NCI-H2081 (cell line): ENCODE measurements around the gene CEP76.
"Not testable (repeated sequence)": the region's sequence is repeated elsewhere in the genome, so short reads cannot be mapped to it uniquely, and the experiment has no call there.

ENCODE experiments used
- DNase-seq, 2 experiments: peaks; one replicate each; lab custom pipeline; 2025; lab: John Stamatoyannopoulos, UW

The CEP76 gene

GRCh38 chr18:12643756-12644155, 58.8 kb downstream of the CEP76 start:
- DNase-seq = not testable (repeated sequence)

- no peak for DNase-seq
Measured at GRCh38 chr18:12640881-12641200, 61.7 kb downstream of the CEP76 start.

- DNase-seq = no peak
Measured at GRCh38 chr18:12639990-12640880, 62.3 kb downstream of the CEP76 start.

GRCh38 chr18:12638644-12639124, 63.8 kb downstream of the CEP76 start:
- DNase-seq = no peak

GRCh38 chr18:12637901-12638643, 64.5 kb downstream of the CEP76 start:
- DNase-seq = no peak

DNA sequence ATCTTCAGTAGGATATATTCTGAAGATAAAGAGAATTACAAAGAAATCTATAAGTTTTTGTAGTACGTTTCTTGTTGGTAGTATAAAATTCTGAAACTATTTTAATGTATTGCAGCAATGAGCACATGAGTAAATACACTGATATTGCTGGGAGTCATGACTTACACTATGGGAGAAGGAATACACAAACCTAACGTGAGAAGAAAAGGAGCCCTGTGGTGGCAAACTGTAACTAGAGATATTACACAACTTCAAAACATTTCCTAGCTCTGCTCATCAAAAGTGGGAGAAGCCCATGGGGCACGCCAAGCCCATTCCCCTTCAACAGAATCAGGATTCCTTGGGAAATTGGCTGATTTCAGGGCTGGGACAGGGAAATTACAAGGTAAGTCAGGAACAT, 65.1 kb downstream of the CEP76 start:
- no peak for DNase-seq

GRCh38 chr18:12631831-12632477, 70.6 kb downstream of the CEP76 start:
- no peak for DNase-seq

DNA sequence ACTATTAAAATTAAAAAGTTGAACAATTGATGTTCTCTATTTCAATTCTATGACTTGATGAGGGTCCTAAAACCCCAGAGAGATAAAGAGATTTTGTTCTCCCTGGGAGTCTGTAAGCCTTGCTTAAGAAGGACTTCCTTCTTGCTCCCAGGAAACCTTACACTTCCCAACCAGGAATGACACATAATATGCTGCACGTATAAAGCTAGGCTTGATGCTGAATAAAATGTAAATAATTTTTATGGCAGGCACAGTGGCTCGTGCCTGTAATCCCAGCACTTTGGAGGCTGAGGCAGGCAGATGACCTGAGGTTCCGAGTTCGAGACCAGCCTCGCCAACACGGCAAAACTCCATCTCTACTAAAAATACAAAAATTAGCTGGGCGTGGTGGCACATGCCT, 72.4 kb downstream of the CEP76 start:
- DNase-seq = no peak

- DNase-seq = peak in 1 of 2 experiments; percentile 13
Measured at GRCh38 chr18:12628706-12629702, 73.5 kb downstream of the CEP76 start.

DNA sequence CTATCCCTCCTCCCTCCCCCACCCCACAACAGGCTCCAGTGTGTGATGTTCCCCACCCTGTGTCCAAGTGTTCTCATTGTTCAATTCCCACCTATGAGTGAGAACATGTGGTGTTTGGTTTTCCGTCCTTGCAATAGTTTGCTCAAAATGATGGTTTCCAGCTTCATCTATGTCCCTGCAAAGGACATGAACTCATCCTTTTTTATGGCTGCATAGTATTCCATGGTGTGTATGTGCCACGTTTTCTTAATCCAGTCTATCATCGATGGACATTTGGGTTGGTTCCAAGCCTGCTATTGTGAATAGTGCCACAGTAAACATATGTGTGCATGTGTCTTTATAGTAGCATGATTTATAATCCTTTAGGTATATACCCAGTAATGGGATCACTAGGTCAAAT, 75.3 kb downstream of the CEP76 start:
- DNase-seq = not testable (repeated sequence)

DNA sequence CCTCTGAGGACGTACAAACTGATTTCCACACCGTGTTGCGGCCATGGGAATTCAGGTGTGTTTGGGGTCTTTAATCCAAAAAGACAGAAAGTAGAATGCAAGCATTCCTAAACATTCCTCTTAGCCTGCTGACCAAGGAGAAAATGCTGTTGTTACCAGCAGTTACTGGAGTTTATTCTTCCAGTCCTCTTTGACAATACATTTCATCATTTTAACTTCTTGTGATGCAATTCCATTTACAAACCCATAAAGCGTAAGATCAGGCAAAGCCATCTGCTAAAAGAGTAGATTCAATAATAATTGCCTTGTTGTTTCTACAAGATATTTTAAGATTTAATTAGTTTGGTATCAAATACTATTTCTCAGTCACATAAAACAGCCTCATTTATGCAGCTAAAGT, 77.3 kb downstream of the CEP76 start:
- no peak for DNase-seq
